HG03039 (cell line): Measurements from ENCODE around the gene IRF6.

Experiments
- ATAC-seq: cut with Tn5 transposase; IDR thresholded peaks from one replicate; pipeline ENCODE4 v1.9.1; 2021; ENCODE audit warnings: mild to moderate bottlenecking, moderate library complexity; ENCODE audit not compliant: unreplicated experiment

The IRF6 gene

DNA sequence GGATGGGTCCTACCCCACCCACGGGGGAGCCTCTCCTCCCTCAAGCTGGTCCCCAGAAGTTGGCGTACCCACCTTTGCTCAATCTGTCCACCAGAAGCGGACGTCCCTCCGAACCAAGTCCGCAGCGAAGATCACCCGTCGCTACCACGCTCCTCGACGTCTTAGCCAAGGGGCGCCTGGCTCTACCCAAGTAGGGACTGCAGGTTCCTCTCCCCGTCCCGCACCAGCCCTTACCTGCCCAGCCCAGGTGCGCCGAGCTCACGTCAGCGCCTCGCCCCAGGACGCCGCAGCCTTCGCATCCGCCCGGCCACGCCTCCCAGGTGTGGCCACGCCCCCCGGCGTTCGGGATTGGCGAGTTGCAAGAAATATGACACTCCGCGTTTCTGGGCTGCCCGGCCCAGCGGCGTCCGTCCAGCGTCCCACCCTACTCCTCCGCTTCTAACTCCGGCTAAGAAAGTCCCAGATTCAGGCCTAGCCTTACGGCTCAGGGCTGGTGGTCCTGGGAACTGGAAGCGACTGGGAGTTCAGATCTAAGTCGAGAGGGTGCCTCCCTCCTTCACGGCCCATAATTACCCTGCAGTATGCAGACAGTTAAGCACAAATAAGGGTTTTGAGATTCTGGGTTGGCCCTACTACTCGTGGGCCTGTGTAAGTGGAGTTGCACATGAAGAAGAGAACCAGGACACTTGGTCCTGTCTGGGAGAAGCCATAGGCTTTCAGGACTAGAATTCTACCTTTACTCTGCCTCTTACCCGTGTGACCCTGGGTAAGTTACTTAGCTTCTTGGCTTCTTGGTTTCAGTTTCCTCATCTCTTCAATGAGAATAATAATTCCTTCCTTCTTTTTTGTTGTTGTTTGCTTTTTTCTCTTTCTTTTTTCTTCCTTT, at the start of gene IRF6:
IRF6 (minus strand) TSS at position 268 of the 886 bp plus-strand sequence. CDS start 4,729 bp downstream, outside the sequence.
- peak; percentile 91 for ATAC-seq

GRCh38 chr1:209855623-209856022, 49.7 kb upstream of the IRF6 start:
- ATAC-seq, result no peak

DNA sequence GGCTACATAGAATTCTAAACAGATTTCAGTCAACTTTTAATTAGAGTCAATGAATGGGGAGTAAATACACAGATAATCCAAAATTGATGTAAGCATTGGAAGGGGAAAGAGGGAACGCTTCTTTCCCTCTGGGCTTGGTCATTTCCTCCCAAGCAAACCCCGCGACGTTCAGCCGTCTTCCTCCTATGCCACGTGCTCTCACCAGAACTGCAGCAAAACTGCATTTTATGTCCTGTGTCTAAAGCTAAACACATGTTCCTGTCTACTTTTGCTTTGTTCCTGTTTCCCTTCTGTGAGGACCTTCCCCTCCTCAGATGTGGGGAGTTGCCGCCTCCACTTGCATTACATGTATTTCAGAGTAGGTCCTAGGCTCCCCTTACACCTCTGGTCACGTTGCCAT, 49.1 kb upstream of the IRF6 start:
- ATAC-seq, result no peak

DNA sequence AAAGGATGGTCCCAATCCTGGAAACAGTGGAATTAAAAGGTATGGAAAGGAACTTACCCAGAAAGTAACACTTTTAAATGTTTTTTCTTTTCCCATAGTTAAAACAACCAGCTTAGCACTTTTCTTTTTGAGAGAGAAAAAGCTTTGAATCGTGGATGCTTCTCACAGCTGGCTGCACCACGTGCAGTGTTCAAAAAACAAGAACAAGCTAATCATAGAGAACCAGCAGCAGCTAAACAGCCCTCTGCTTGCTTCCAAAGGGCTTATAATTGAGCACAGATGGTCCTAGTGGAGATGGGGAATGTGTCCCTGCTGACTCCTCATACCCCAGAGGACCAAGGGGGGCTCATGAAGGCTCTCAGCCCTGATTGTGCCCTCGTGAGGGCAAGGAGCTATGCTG, 48.3 kb upstream of the IRF6 start:
- no peak for ATAC-seq

DNA sequence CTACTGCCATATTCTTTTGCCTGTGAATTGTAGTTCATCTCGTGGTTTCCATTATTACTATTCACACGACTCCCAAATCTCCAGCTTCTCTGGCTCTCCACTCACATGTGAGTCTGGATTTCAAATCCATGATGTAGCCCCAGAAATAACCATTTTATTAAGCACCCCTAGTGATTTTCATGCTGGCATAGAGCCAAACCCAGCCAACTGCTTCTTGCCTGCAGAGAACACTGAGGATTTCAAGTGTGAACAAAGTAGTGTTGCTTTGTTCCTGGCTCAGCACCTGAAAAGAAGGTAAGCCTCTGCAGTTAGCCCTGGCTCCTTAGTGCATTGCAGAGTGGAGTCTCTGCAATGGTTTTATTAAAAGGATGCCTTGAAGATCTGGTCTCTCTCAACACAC, 47.7 kb upstream of the IRF6 start:
- ATAC-seq, result no peak

- ATAC-seq, result no peak
Observed at GRCh38 chr1:209850342-209850979, 44.5 kb upstream of the IRF6 start.

DNA sequence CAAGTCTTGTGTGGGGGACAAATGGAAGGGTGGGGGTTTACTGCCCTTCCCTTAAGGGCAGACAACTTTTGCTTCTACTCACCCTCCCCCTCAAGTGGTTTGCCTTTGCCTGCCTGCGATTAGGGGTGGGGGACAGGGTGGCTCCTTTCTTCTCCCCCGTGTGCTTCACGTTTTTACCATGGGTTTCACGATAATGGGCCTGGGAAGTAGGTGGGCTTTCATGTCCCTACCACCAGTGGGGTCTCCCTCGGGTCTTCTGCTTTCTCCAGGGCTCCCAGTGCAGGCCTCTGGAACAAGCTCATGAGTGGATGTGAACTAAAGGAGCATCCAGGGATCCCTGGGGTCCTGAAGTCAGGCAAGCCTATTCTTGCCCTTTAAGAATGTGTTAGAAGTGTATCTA, 43.4 kb upstream of the IRF6 start:
- ATAC-seq, result no peak

DNA sequence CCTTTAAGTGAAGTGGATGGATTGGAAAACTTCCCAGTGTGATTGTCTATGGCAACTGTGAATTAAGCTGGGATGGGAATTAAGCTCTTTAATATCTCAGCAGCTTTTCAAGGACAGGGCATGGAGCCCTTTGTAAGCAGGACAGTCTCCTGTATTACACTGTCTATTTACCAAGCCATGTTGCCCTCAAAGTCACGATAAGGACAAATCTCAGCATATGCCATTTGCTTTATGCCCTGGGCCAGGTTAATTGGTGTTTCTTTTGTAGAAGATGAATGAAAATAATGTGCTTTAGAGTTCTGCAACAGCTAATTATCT, 39.4 kb upstream of the IRF6 start:
- ATAC-seq, result no peak

- ATAC-seq, result no peak
Observed at GRCh38 chr1:209844695-209845407, 38.9 kb upstream of the IRF6 start.

GRCh38 chr1:209840611-209841010, 34.7 kb upstream of the IRF6 start:
- no peak for ATAC-seq

DNA sequence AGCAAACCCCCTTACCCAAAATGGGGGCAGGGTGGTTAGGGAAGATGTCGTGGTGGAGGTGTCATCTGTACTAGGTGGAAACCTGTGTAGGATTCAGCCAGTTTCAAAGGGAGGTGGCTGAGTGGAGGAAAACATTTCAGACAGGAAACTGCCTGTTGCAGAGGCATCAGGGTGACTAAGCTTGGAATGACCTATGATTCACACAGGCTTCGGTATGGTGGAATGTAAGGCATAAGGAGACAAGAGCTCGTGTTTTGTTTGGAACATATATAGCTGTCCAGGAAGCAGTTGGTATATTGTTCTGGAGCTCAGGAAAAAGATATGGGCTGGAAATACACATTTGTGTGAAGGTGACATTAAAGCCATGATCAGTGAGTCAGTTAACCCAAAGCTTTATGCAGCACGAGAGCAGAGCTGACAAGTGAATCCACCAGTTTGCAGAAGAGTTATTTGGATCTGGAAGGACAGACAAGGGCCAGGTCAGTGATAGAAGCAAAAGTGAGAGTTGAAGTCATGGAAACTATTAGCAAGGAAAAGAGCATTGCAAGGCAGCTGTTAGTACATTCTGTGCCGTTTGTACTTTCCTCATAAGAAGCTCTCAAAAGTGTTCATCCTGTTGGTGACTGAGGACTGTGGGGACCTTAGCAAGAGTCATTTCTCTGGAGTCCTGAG, 34.1 kb upstream of the IRF6 start:
- no peak for ATAC-seq

GRCh38 chr1:209838537-209838936, 32.6 kb upstream of the IRF6 start:
- no peak for ATAC-seq

GRCh38 chr1:209837671-209838070, 31.7 kb upstream of the IRF6 start:
- ATAC-seq, result no peak

DNA sequence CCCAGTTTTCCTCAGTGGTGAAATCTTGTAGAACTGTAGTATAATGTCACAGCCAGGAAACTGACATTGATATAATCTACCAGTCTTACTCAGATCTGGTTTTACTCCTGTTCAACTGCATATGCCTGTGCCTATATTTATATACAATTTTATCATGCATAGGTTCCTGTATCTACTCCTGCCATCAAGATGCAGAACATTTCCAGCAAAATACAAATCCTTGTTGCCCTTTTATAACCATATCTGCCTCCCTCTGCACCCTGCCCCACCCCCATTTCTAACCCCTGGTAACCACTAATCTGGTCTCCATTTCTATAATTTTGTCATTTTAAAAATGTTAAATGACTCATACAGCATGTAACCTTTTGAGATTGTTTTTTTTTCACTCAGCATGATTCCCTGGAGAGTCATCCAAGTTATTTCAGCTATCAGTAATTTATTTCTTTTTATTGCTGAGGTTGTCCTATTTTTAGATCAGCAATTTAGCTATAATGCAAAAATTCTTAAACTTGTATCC, 29.9 kb upstream of the IRF6 start:
- no peak for ATAC-seq

DNA sequence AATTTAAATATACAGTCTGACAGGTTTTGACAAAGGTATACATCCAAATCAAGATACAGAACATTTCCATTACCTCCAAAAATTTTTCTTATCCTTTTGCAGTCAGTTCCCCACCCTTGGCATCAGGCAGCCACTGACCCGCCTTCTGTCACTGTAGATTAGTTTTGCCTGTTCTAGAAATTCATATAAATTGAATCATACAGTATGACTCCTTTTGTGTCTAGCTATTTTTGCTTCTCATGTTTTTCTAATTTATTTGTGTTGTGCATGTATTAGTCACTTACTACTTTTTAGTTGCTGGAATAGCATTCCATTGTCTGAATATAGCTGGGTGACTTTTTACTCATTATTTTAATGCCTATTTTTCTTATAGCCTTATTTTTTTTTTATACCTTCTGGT, 25.7 kb upstream of the IRF6 start:
- no peak for ATAC-seq

DNA sequence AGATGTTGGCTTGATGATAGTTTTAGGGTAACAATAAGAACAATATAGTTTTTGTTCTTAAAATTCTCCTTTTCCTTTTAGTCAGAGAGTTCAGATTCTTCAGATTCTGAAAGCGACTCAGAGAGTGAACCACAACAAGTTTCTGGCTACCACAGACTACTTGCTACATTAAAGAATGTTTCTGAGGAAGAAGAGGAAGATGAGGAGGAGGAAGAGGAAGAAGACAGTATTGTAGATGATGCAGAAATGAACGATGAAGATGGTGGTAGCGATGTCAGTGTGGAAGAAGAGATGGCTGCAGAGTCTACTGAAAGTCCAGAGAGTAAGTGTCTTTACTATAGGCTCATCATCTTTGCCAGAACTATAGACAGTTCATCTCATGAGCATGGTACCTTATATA, 24.8 kb upstream of the IRF6 start:
- ATAC-seq, result no peak

DNA sequence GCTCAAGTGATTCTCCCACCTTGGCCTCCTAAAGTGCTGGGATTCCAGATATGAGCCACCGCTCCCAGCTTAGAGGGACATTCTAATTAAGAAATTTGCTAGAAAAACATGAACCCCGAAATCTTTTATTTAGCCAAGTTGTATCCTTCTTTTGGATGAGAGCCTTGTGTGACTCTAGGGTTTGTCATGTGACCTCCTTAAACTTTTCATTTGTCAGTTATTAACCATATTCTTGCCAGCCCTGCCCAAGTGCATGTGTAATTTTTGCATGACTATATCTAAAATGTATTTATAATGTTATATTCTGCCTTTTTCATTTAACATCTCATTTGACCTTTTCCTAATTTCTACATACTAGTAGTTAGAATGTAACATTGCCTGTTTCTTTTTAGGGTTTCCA, 23.8 kb upstream of the IRF6 start:
- ATAC-seq, result no peak

DNA sequence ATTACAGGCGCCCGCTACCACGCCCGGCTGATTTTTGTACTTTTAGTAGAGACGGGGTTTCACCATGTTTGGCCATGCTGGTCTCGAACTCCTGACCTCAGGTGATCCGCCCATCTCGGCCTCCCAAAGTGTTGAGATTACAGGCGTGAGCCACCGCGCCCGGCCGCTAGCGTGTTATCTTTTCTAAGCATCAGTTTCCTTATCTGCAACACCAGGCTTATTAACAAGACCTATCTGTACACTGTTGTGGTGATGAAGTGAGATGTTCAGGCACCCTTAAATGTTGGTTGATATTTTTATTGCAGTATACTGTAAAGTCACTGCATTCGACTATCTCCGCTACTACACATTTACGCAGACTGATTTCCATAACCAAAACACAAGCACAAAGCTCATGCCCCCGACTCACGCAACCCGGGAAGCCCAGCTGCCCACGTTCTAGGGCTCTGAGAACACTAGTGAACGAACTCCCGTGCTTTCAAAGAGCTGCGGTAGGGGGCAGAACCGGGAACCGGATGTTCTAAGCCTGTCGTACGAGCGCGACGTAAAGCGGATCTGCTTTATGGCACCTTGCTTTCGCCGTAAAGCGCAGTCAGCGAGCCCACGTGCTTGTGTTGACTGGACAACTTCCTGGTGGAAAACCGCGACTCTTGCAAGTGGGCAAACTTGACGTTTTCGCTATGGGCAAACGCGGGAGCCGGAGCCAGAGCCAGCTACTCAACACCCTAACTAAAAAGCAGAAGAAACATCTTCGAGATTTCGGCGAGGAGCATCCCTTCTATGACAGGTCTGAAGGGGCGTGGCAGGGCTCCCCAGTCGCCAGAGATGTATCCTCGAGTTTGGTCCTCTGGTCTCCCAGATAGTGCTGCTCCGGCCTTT, 21.7 kb upstream of the IRF6 start, which contains the start of gene UTP25:
UTP25 (plus strand) TSS at position 589 of the 879 bp plus-strand sequence; CDS start at position 681, 92 bp downstream.
- ATAC-seq, result peak; percentile 95

DNA sequence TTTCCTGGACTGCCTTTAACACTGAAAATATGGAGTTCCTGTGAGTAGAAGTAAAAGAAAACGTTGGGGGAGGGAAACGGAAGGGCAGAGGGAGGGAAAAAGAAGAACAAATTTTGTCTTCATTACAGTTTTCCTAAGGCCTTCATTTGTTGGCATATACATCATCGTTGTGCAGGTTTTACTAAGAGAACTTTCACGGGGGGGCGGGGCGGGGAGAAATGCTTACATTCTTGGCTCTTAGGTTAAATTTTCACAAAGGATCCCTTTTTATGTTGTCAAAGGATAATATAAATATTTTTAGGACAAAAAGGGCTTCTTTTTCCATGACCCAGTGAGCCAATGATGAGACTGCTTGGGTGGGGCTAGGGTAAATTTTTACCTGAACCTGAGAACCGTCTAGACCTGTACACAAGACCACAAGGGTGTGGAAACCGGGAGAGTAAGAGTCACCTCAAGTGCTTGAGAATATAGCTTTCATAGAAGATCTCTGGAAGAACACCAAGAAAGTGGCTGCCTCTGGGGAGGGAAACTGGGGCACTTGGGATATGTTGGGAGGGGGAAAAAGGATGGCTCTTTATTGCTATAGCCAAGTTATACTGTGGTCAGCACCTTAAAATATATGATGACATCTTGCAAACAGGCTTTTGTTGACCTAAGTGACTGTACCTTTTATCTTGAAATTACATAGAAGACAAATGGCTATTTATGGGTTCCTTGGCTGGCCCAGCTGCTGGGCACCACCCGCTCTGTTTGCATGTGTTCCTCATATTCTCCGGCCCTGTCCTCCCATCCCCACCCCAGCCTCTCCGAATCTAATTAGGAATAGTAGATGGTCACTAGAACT, 19.9 kb upstream of the IRF6 start:
- no peak for ATAC-seq
